Adrenal gland (tissue), 5 donors: ENCODE data around the gene SNX9.

Experiments used
- POLR2A ChIP-seq, 2 donors: fragments of 450-650 bp; IDR thresholded peaks; one replicate each; pipeline ENCODE4 v1.6.1; 2017; ENCODE audit warnings: antibody characterized with exemption in 2 of 2, mild to moderate bottlenecking in 2 of 2, moderate library complexity in 1 of 2
- TF ChIP-seq, protein P1 (sequence below), 6 experiments: fragments of 450-650 bp in 4 of 6; fragments of 200-600 bp in 2 of 6; sonication (generic) in 1 of 6; IDR thresholded peaks; 1 replicate in 5 of 6; 2 replicates in 1 of 6; pipeline versions ENCODE4 v1.5.1 to v1.8.0; 2016 to 2021; ENCODE audit warnings: antibody characterized with exemption in 6 of 6, mild to moderate bottlenecking in 2 of 6, moderate library complexity in 1 of 6
- donor health status: DM: no; HTN: no; CAD: no.

DNA sequence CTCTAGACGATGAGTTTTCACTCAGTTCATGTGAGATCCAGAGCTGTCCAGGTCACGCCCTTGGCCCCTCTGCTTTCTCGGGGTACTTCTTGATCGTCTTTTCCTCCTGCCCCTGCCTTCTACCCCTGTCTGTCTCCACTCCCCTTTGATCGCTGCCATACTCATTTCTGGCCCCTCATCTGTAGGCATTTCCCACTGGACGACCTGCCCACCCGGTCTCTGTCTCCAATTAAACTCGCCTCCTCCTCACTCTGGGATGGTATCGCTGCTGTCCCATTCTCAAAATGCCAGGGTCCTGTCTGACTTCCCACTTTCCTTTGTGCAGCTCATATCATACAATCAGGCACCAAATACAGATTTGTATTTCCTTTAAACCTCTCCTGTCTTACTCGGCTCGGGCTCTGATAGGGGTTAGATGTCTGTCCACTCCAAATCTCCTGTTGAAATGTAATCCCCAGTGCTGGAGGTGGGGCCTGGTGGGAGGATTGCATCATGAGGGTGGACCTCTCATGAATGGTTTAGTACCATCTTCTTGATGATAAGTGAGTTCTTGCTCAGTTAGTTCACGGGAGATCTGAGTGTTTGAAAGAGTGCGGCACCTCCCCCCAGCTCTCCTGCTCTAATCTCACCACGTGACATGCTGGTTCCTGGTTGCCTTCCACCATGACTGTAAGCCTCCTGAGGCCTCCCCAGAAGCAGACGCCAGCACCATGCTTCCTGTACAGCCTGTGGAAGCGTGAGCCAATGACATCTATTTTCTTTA lies 155.2 kb downstream of the SNX9 start:
- TF ChIP-seq, protein P1, sequence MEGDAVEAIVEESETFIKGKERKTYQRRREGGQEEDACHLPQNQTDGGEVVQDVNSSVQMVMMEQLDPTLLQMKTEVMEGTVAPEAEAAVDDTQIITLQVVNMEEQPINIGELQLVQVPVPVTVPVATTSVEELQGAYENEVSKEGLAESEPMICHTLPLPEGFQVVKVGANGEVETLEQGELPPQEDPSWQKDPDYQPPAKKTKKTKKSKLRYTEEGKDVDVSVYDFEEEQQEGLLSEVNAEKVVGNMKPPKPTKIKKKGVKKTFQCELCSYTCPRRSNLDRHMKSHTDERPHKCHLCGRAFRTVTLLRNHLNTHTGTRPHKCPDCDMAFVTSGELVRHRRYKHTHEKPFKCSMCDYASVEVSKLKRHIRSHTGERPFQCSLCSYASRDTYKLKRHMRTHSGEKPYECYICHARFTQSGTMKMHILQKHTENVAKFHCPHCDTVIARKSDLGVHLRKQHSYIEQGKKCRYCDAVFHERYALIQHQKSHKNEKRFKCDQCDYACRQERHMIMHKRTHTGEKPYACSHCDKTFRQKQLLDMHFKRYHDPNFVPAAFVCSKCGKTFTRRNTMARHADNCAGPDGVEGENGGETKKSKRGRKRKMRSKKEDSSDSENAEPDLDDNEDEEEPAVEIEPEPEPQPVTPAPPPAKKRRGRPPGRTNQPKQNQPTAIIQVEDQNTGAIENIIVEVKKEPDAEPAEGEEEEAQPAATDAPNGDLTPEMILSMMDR (IDR thresholded peaks at IDR 0.05), result no peak
- no peak for TF ChIP-seq POLR2A (IDR thresholded peaks at IDR 0.05)
